Gastrocnemius medialis (tissue), 4 donors: ENCODE measurements around the gene IGSF21. TPM values are rescaled to one million over a fixed set of nuclear protein-coding genes. Genes with fewer than 3 reads are reported as not detected.

Experiments used
- ATAC-seq, 2 donors: fragments of 150-250 bp; one replicate each; pipeline ENCODE4 v1.9.1; 2016
- DNase-seq, 2 donors: peaks; one replicate each; pipeline ENCODE4 v3.0.0-alpha.2; 2019
- H3K27ac ChIP-seq, 4 donors: fragments of 200-600 bp; sonication (generic); 1 replicate in 1 of 4; 2 replicates in 3 of 4; pipeline ENCODE4 v1.5.1; 2016 to 2018; ENCODE audit warnings: mild to moderate bottlenecking in 2 of 4, moderate library complexity in 1 of 4
- H3K27me3 ChIP-seq, 3 donors: fragments of 200-600 bp; sonication (generic) in 2 of 3; 1 replicate in 1 of 3; 2 replicates in 2 of 3; pipeline versions ENCODE4 v1.5.1 to v1.6.0; 2016 to 2019; ENCODE audit warnings: mild to moderate bottlenecking in 1 of 3, moderate library complexity in 1 of 3
- H3K36me3 ChIP-seq, 2 donors: fragments of 200-600 bp; sonication (generic) in 1 of 2; one replicate each; pipeline ENCODE4 v1.5.1; 2017 to 2018
- H3K4me1 ChIP-seq, 2 donors: fragments of 200-600 bp; sonication (generic) in 1 of 2; one replicate each; pipeline ENCODE4 v1.5.1; 2016 to 2017; ENCODE audit warnings: mild to moderate bottlenecking in 2 of 2
- H3K4me3 ChIP-seq, 4 donors: fragments of 200-600 bp; sonication (generic) in 3 of 4; 1 replicate in 1 of 4; 2 replicates in 3 of 4; pipeline ENCODE4 v1.5.1; 2016 to 2019; ENCODE audit warnings: mild to moderate bottlenecking in 2 of 4
- H3K9me3 ChIP-seq, 3 donors: fragments of 200-600 bp; sonication (generic) in 2 of 3; 1 replicate in 1 of 3; 2 replicates in 2 of 3; pipeline ENCODE4 v1.5.1; 2016 to 2019
- POLR2A ChIP-seq, 2 donors: fragments of 450-650 bp; IDR thresholded peaks; one replicate each; pipeline ENCODE4 v1.6.1; 2017; ENCODE audit warnings: antibody characterized with exemption in 2 of 2, mild to moderate bottlenecking in 2 of 2, moderate library complexity in 2 of 2
- in situ Hi-C, 4 donors: fragments of 200-750 bp; cut with MboI; loops; one replicate each; pipeline versions ENCODE4 v1.15.0 to v1.8.0; 2017; ENCODE audit warnings: low sequenced_read_pairs in 4 of 4
- intact Hi-C: fragments of 100-400 bp; cut with DNase I; formaldehyde crosslinking; loops from one replicate; pipeline ENCODE4 v1.15.1; 2023; ENCODE audit warnings: low total_unique reads
- total RNA-seq, 4 donors: library from RNA; depleted of rRNA; stranded (reverse); fragments of >200 nt; gene quantifications; one replicate each; pipeline versions ENCODE4 v1.1.0 to v1.2.3, GENCODE V29; 2016
- TF ChIP-seq, protein P1 (sequence below), 5 experiments: fragments of 450-650 bp in 3 of 5; fragments of 200-600 bp in 2 of 5; sonication (generic) in 2 of 5; IDR thresholded peaks in 4 of 5; conservative IDR thresholded peaks in 1 of 5; 1 replicate in 4 of 5; 2 replicates in 1 of 5; pipeline ENCODE4 v1.5.1; 2016 to 2019; ENCODE audit warnings: antibody characterized with exemption in 5 of 5, mild to moderate bottlenecking in 3 of 5, moderate library complexity in 3 of 5

IGSF21 gene
- total RNA-seq, 4 donors from 2014 or later = 0.32 to 0.66 (median 0.53) TPM

DNA sequence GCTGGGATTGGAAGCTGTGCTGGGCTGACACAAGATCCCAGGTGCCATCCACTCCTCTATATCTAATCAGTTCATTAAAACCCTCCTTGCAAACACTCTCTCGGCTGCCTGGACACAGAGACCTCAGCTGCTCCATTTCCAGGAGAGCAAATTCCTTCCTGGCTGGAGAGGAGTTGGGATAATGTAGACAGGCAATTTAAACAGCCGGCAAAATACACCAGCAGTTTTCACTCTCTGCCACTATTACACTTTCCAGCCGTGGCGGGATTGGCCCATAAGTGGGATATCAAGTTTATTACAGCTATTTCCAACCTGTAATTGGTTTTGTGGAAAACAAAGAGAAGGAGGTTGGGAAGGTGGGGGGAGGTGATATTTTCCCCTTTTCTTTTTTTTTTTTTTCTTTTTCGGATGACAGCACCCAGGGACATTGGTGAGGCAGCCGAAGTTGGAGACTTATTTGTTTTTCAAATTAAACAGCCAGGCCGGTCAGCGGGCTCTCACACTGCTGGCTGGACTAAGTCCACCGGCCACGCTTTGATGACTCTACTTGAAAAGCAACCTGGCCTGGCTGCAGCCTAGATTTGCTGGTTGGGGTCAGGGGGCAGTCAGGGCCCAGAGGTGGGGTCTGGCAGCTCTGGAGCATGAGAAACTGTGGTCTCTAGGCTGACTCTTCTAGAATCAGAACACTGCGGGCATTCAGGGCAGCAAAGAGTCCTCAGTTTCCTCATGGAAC lies 177.4 kb downstream of the IGSF21 start:
- ATAC-seq (no peak), DNase-seq (no peak)
- no peaks in the 10 kb centered on the region for H3K36me3 ChIP-seq
- no peak overlapping the region for H3K4me3 ChIP-seq
- H3K4me1 ChIP-seq = no peaks in the 10 kb centered on the region
- H3K27ac ChIP-seq = no peak overlapping the region
- no peaks in the 10 kb centered on the region for H3K9me3 ChIP-seq
- in situ Hi-C loops = no loop called here
- TF ChIP-seq, protein P1, sequence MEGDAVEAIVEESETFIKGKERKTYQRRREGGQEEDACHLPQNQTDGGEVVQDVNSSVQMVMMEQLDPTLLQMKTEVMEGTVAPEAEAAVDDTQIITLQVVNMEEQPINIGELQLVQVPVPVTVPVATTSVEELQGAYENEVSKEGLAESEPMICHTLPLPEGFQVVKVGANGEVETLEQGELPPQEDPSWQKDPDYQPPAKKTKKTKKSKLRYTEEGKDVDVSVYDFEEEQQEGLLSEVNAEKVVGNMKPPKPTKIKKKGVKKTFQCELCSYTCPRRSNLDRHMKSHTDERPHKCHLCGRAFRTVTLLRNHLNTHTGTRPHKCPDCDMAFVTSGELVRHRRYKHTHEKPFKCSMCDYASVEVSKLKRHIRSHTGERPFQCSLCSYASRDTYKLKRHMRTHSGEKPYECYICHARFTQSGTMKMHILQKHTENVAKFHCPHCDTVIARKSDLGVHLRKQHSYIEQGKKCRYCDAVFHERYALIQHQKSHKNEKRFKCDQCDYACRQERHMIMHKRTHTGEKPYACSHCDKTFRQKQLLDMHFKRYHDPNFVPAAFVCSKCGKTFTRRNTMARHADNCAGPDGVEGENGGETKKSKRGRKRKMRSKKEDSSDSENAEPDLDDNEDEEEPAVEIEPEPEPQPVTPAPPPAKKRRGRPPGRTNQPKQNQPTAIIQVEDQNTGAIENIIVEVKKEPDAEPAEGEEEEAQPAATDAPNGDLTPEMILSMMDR (IDR thresholded peaks at IDR 0.05 in 4 of 5, conservative IDR thresholded peaks at IDR 0.05 in 1 of 5) = no peak
- no peak for TF ChIP-seq POLR2A (IDR thresholded peaks at IDR 0.05)
- peaks cover under 1 to 24% (median 24%) of the 10 kb centered on the region in 3 donors for H3K27me3 ChIP-seq
- intact Hi-C loops = no loop called here

DNA sequence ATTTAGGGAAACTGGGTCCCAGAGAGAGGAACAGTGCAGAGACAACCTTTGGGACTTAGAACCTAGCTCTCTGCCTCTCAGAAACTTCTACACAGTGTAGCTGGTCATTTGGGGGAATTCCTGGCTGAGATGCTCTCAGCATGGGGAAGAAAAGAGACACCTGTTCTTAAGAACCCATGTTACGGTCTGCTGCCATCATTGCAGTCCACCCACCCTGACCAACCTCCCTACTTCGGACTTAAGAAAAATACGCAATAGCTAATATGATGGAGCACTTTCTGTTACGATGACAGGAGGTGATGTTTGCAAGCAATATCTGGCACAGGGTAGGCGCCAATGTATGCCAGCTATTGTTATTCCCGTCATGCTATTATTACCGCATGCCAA lies 177.9 kb downstream of the IGSF21 start:
- no peak overlapping the region for H3K4me3 ChIP-seq
- H3K27ac ChIP-seq = no peak overlapping the region
- DNase-seq (no peak), ATAC-seq (no peak)
- intact Hi-C loops (no loop called here), in situ Hi-C loops (no loop called here)
- H3K36me3 ChIP-seq = no peaks in the 10 kb centered on the region
- H3K9me3 ChIP-seq = no peaks in the 10 kb centered on the region
- H3K4me1 ChIP-seq = no peaks in the 10 kb centered on the region
- H3K27me3 ChIP-seq = peaks cover 0 to 24% (median 22%) of the 10 kb centered on the region in 3 donors
- no peak for TF ChIP-seq POLR2A (IDR thresholded peaks at IDR 0.05)
- TF ChIP-seq, protein P1 (IDR thresholded peaks at IDR 0.05 in 4 of 5, conservative IDR thresholded peaks at IDR 0.05 in 1 of 5) = no peak

DNA sequence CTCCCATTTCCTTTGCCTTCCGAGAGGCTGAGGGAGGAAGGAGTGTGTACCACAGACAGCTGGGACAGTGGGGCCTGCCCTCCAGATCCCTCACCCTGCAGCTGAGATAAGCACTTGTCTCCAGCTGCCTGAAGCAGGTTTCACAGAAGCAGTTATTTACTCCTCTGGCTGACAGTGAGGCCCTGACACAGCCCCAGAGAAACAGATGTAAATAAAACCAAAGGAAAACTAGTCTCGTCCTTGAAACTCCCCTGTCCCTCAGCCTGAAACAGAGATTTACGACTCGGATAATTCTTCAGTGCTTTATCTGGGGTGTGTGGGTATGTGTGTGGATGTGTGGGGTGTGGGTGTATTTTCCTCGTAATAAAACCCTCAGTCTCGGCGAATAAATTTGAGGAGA lies 181.1 kb downstream of the IGSF21 start:
- no peaks in the 10 kb centered on the region for H3K36me3 ChIP-seq
- H3K4me3 ChIP-seq = no peak overlapping the region
- H3K9me3 ChIP-seq = no peaks in the 10 kb centered on the region
- no peaks in the 10 kb centered on the region for H3K4me1 ChIP-seq
- peaks cover 3 to 22% (median 19%) of the 10 kb centered on the region in 3 donors for H3K27me3 ChIP-seq
- in situ Hi-C loops = no loop called here
- H3K27ac ChIP-seq = no peak overlapping the region
- intact Hi-C loops = no loop called here
- DNase-seq (no peak), ATAC-seq (no peak)
- TF ChIP-seq POLR2A (IDR thresholded peaks at IDR 0.05) = no peak
- TF ChIP-seq, protein P1 (IDR thresholded peaks at IDR 0.05 in 4 of 5, conservative IDR thresholded peaks at IDR 0.05 in 1 of 5) = no peak

DNA sequence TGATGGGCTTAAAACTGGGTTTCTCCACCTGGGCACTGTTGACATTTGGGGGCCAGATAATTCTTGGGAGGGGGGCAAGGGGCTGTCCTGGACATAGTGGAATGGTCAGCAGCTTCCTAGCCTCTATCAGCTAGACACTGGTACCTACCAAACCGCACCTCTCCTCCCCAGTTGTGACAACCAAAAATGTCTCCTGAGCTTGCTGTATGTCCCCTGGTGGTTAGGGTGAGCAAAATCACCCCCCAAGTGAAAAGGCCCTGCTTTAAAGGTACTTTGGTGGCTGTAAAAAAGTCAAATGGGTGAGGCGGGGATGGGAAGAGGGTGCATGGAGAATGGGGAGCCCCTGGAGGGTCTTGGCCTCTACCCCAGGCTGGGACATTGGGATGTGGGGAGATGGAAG lies 182.0 kb downstream of the IGSF21 start:
- no peak for DNase-seq

More for the DNA sequence above, 182.0 kb downstream of the IGSF21 start:
- TF ChIP-seq, protein P1 (IDR thresholded peaks at IDR 0.05 in 4 of 5, conservative IDR thresholded peaks at IDR 0.05 in 1 of 5) = no peak
- no peak for TF ChIP-seq POLR2A (IDR thresholded peaks at IDR 0.05)
- no peak overlapping the region for H3K4me3 ChIP-seq
- intact Hi-C loops (no loop called here), in situ Hi-C loops (no loop called here)
- no peak for ATAC-seq
- H3K4me1 ChIP-seq = no peaks in the 10 kb centered on the region
- H3K36me3 ChIP-seq = no peaks in the 10 kb centered on the region
- no peak overlapping the region for H3K27ac ChIP-seq
- H3K27me3 ChIP-seq = peaks cover 3 to 22% (median 12%) of the 10 kb centered on the region in 3 donors
- H3K9me3 ChIP-seq = no peaks in the 10 kb centered on the region
